Transverse colon (tissue), 4 donors: ENCODE data around the gene CTRB1. TPM values are rescaled to one million over a fixed set of nuclear protein-coding genes. Genes with fewer than 3 reads are reported as not detected.

ENCODE experiments used
- DNase-seq: peaks from one replicate; pipeline ENCODE4 v3.0.0-alpha.2; 2019
- H3K27ac ChIP-seq, 4 donors: fragments of 200-600 bp; sonication (generic); 2 replicates each; pipeline ENCODE4 v1.5.1; 2016 to 2018; ENCODE audit warnings: inconsistent platforms in 4 of 4
- H3K27me3 ChIP-seq: fragments of 200-600 bp; sonication (generic); 2 replicates; pipeline ENCODE4 v1.5.1; 2017; ENCODE audit warnings: inconsistent platforms
- H3K36me3 ChIP-seq, 4 donors: fragments of 200-600 bp; sonication (generic); 2 replicates each; pipeline ENCODE4 v1.5.1; 2017 to 2019; ENCODE audit warnings: inconsistent platforms in 4 of 4
- H3K4me1 ChIP-seq, 4 donors: fragments of 200-600 bp; sonication (generic); 2 replicates each; pipeline ENCODE4 v1.5.1; 2017 to 2020; ENCODE audit warnings: inconsistent platforms in 4 of 4
- H3K4me3 ChIP-seq, 4 donors: fragments of 200-600 bp; sonication (generic); 1 replicate in 1 of 4; 2 replicates in 3 of 4; pipeline versions ENCODE4 v1.5.1 to v1.6.1; 2017 to 2019; ENCODE audit warnings: inconsistent platforms in 4 of 4
- H3K9me3 ChIP-seq, 2 donors: fragments of 200-600 bp; sonication (generic); 2 replicates each; pipeline ENCODE4 v1.5.1; 2017 to 2019; ENCODE audit warnings: inconsistent platforms in 2 of 2
- CTCF ChIP-seq, 5 experiments: fragments of 200-600 bp in 3 of 5; fragments of 450-650 bp in 2 of 5; sonication (generic) in 3 of 5; IDR thresholded peaks; 1 replicate in 2 of 5; 2 replicates in 3 of 5; pipeline ENCODE4 v1.5.1; 2016 to 2017; ENCODE audit warnings: antibody characterized with exemption in 5 of 5, inconsistent platforms in 3 of 5, mild to moderate bottlenecking in 2 of 5, moderate library complexity in 1 of 5
- EP300 ChIP-seq: sonication (generic); formaldehyde crosslinking; IDR thresholded peaks from one replicate; pipeline ENCODE4 v1.6.1; 2017; ENCODE audit warnings: antibody characterized with exemption, low read depth
- POLR2A ChIP-seq: fragments of 450-650 bp; IDR thresholded peaks from one replicate; pipeline ENCODE4 v1.6.1; 2016; ENCODE audit warnings: antibody characterized with exemption, mild to moderate bottlenecking, moderate library complexity
- POLR2AphosphoS5 ChIP-seq, 3 donors: sonication (generic); formaldehyde crosslinking; IDR thresholded peaks; one replicate each; pipeline ENCODE4 v1.6.1; 2016; ENCODE audit warnings: antibody characterized with exemption in 3 of 3
- WGBS, 2 donors: methylation state at CpG; one replicate each; pipeline ENCODE4 v1.1.5; 2018; ENCODE audit warnings: low coverage in 1 of 2; 5-methylcytosine and 5-hydroxymethylcytosine counted together
- in situ Hi-C, 4 donors: fragments of 200-750 bp; cut with MboI; loops; one replicate each; pipeline versions ENCODE4 v1.15.0 to v1.15.1; 2017; ENCODE audit warnings: low sequenced_read_pairs in 3 of 4, low pct_ligation_motif_present in 1 of 4, low pct_unique_long_range_greater_than_20kb in 1 of 4
- intact Hi-C: fragments of 100-400 bp; cut with DNase I; formaldehyde crosslinking; loops from one replicate; pipeline ENCODE4 v1.15.1; 2023; ENCODE audit warnings: low total_unique reads
- total RNA-seq, 4 donors: library from RNA; depleted of rRNA; stranded (reverse); fragments of >200 nt; gene quantifications; one replicate each; pipeline ENCODE4 v1.1.0, GENCODE V29; 2016

Gene CTRB1
- total RNA-seq, 4 donors from 2014 or later = not detected

GRCh38 chr16:75228143-75228976, 9.6 kb downstream of the CTRB1 start:
- Histone ChIP-seq H3K9me3 (no peaks in the 10 kb centered on the region), H3K36me3 (peaks cover 0 to 23% (median 5%) of the 10 kb centered on the region in 4 donors), H3K4me1 (no peaks in the 10 kb centered on the region), H3K27me3 (peaks cover 8% of the 10 kb centered on the region), H3K4me3 (no peak overlapping the region), H3K27ac (no peak overlapping the region)
- TF ChIP-seq POLR2AphosphoS5 (IDR thresholded peaks at IDR 0.05) = no peak
- TF ChIP-seq CTCF (IDR thresholded peaks at IDR 0.05) = no peak
- no peak for TF ChIP-seq POLR2A
- no peak for TF ChIP-seq EP300
- in situ Hi-C loops = no loop called here
- intact Hi-C loops = no loop called here
- DNase-seq = no peak
- WGBS, 2 donors = 85% methylated on average over 17 of the region's 17 CpGs; no CpG with 5 or more reads in 1 of the 2 donors

DNA sequence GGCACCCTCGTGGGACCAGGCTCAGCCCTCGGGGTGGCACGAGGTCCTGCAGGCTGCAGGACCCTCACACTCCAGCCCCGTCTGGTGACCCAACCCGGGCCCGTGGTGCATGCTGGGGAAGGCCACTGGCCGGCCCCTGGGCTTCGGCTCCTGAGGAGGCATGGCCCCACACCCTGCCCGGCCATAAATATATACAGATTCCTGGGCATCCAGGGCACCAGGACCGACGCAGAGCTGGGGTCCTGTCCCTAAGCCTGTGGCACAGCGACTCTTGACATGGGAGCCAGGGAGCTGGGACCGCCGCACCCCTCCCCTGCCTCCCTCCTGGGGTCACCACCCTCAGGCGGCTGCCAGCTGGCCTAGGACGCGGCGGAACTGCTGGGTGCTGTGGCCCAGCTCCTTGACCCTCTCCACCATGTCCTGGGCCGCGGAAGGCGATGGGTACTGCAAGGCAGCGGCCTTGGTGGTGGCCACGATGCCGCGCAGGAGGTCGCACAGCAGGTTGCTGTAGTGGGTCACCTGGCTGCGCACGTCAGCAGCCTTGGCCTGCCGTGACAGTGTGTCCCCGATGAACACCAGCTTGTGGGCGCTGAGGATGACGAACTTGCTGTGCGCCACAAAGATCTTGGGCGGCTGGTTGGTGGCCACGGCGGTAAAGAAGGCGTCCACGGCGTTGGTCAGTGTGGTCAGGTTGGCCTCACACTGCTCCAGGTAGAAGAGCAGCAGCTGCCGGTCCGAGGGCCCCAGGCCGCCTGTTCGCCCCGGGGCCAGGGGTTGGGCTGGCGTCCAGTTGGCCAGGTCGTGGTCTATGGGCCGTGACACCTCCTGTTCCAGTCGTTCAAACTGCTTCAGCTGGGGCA, 10.6 kb downstream of the CTRB1 start:
- 91% methylated on average over 41 of the region's 48 CpGs; no CpG with 5 or more reads in 1 of the 2 donors for WGBS, 2 donors
- in situ Hi-C loops = no loop called here
- no peak overlapping the region for H3K4me3 ChIP-seq
- intact Hi-C loops = loop anchor here (1.0 kb wide), 1 partner anchor 34 kb away; no protein-coding TSS in a partner anchor
- TF ChIP-seq EP300 (no peak), POLR2AphosphoS5 (IDR thresholded peaks at IDR 0.05) (no peak), CTCF (IDR thresholded peaks at IDR 0.05) (no peak), POLR2A (no peak)
- no peak overlapping the region for H3K27ac ChIP-seq
- peaks cover 6% of the 10 kb centered on the region for H3K27me3 ChIP-seq
- H3K9me3 ChIP-seq = no peaks in the 10 kb centered on the region
- no peak for DNase-seq
- H3K36me3 ChIP-seq = peaks cover 0 to 23% (median 5%) of the 10 kb centered on the region in 4 donors
- H3K4me1 ChIP-seq = peaks cover 4 to 10% (median 7%) of the 10 kb centered on the region in 4 donors

DNA sequence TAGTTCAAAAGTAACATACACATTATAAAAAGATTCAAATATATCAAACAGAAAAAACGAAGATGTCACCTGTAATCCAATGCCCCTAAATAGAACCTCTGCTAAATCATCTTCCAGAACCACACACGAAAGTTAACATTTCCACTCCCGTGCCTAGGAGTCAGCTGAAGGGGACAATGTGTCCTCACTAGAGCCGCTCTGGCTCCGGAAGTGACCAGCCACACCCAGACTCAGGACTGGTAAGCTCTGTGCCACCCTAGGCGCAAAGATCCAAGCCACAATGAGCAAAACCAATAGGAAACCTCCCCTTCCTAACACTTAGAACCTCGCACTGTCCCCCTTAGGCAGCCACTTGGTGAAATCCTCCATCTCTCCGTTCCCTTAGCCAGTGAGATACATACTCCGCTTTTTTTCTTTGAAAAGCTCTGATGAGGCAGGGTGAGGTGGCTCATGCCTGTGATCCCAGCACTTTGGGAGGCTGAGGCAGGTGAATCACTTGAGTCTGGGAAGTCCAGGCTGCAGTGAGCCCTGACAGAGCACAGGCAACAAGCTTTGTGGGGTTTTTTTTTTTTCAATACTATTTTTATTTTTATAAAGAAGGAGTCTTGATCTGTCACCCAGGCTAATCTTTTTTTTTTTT, 11.8 kb downstream of the CTRB1 start:
- 83 to 86% methylated on average over 1 to 9 of the region's 9 CpGs for WGBS, 2 donors
- H3K36me3 ChIP-seq = peaks cover 0 to 23% (median 5%) of the 10 kb centered on the region in 4 donors
- no peaks in the 10 kb centered on the region for H3K9me3 ChIP-seq
- intact Hi-C loops = loop anchor here (1.0 kb wide), 1 partner anchor 33 kb away; no protein-coding TSS in a partner anchor
- no peak for DNase-seq
- TF ChIP-seq POLR2A (no peak), EP300 (no peak), CTCF (IDR thresholded peaks at IDR 0.05) (no peak), POLR2AphosphoS5 (IDR thresholded peaks at IDR 0.05) (no peak)
- H3K4me1 ChIP-seq = peaks cover 4 to 13% (median 9%) of the 10 kb centered on the region in 4 donors
- in situ Hi-C loops = no loop called here
- H3K27me3 ChIP-seq = no peaks in the 10 kb centered on the region
- no peak overlapping the region for H3K4me3 ChIP-seq
- no peak overlapping the region for H3K27ac ChIP-seq
